HG02571 (cell line): ENCODE measurements around the gene PSMG1.

ENCODE experiments used
- ATAC-seq: cut with Tn5 transposase; IDR thresholded peaks from one replicate; pipeline ENCODE4 v1.9.1; 2021; ENCODE audit warnings: mild to moderate bottlenecking, moderate library complexity; ENCODE audit not compliant: unreplicated experiment

PSMG1 gene

GRCh38 chr21:39189857-39190604, 6.8 kb upstream of the PSMG1 start:
- no peak for ATAC-seq

- ATAC-seq = no peak
Measured at GRCh38 chr21:39188521-39189139, 5.4 kb upstream of the PSMG1 start.

- no peak for ATAC-seq
Measured at GRCh38 chr21:39187141-39187540, 3.9 kb upstream of the PSMG1 start.

- no peak for ATAC-seq
Measured at GRCh38 chr21:39186676-39187075, 3.4 kb upstream of the PSMG1 start.

GRCh38 chr21:39185157-39185556, 1.9 kb upstream of the PSMG1 start:
- ATAC-seq = no peak

DNA sequence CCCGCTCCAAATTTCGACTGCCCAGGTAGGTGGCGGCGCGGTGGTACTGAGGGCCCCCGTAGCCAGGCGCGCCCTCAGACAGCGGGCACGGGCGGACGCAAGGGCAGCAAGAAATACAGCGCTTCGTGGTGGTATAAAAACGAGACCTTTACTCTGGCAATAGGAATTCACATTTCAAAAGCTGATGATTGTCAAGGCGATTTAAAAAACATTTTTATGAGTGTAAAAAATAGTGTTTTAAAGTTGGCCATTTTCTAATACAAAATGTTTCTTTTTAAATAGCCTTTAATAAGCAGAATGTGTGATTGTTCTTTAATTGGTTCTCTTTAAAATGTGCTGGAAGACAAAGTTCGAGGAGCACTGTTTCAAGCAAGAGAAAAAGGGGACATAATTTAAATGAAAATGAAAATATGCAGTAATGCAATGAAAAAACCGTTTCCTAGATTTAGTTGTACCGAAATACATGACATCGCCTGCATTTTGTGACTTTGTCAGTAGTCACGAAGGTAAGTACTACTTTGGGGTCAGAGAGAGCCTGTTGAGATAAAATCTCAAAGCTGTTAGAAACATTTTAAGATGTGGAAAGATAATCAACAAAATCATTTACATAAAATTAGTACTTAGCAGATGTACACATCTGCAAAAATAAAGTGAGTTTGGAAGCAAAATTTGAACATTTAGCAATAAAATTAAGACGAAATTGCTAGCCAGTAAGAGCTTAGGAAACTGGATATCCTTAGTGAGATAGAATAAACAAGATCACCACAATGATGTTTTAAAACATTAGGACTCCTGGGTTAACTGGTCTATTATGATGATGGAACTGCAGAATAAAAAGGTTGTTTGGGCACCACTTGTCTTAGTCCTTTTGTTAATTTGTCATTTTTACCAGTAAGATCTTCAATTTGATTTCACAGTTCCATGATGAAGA, 1.1 kb upstream of the PSMG1 start:
- ATAC-seq = no peak

DNA sequence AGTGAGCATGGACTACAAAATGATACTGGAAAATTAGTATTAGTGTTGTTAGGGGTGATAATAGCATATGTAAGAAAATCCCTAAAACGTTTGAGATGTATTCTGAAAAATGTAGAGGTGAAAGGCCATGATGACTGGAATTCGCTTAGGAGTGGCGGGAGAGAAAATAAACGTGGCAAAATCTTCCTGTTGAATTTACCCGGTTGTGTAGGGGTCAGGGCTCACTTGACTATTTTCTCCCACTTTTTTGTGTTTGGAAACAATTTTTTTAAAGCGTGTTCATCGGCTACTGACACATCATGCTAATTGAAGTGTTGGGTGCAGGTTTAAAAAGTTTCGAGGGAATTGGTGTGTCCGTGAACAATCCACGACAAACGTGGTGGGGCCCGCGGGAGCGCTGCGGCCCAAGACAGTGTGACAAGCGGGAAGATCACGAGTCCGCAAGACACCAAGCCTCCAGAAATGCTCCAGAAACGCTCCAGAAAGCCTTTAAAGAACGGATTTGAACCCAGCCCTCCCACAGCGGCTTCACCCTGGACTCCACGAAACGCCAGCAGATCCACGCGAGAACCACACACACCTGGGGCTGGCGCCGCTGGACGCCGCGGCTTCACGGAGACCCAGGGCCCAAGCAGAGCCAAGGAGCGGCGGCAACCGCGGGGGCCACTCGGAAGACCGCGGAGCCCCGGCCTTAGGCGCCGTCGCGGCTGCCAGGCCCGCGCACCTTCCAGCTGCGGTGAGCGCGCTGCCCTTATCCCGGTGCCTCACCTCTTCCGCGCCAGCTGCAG, 573 bp downstream of the PSMG1 start:
- no peak for ATAC-seq

GRCh38 chr21:39182016-39182415, 1.2 kb downstream of the PSMG1 start:
- no peak for ATAC-seq

- ATAC-seq = no peak
Measured at GRCh38 chr21:39181205-39181818, 1.9 kb downstream of the PSMG1 start.

DNA sequence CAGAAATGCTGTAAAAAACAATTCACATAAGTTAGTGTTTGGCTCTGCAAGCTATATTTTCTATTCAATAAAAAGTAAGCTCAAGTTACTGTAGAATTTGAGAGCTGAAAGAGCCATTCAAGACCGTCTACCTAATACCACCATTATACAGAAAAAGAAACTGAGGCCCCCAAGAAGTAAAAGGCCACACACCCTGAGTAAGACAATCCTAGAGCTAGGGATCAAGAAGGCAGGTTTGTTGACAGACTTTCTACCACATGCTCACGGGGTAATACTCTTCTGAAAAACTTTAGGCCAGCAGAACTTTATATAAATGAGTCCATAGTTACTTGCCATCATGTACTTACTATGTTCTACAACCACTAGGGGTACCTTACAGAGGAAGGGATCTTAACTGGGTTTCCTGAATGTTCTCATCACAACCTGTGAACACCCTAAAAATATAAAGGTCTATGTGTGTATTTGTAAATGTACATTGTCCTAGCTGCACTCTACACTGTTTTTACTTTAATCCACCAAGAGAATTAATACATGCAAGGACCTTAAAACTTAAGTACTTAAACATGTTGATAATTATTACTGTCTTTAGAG, 2.7 kb downstream of the PSMG1 start:
- no peak for ATAC-seq

DNA sequence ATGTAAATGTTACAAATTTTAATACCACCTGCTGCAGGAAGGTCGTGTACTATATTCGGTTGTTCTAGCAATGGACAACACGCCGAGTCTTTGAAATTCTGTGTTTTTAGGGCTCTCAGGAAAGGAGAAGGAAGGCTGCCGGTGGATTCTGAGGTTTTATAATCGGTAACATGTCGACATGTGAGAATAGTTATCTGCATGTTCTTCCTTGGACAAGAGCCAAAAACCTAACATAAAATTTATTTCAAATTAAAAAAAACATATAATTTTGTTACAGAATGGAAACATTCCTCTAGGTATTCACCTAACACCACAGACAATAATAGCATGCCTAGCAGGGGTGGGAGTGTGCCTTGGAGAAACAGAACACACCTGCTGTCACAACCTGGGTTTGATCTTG, 4.8 kb downstream of the PSMG1 start:
- ATAC-seq = no peak

DNA sequence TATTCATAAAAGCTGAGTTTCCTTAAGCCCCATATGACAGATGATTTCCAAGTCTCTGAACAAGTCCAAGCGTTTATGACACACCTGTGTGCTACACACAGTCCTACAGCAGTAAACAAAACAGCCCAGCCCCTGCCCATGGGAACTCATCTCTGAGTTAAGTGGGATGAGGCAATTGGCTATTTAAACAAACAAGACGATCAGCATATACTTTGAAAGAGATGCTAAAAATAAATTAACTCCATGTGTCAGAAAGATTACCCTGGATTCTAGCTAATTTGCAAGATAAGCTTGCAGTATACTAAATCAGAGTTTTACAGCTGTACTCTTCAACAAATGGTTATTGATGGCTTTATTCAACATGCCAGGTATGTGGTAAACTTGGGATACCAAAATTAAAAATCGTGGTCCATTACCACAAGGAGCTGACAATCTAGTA, 7.0 kb downstream of the PSMG1 start:
- no peak for ATAC-seq

DNA sequence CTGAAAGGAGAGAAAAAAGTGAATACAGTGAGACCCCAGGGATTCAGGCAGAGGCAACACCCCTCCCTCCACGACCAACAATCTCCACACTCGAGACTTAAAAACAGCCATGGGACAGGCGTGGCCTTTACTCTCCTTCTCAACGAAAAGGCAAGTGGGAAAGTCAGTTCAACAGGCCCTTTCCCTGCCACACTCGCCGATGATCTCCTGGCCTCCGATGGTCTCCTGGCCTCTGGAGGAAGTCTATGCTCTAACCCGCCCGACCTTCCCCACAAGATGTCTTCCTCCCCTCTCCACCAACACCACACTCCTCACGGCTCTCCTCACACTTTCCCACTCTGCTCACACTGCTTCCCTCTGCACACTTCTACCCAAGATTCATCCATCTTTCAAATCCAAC, 7.6 kb downstream of the PSMG1 start:
- ATAC-seq = no peak

- ATAC-seq = no peak
Measured at GRCh38 chr21:39175154-39175553, 8.1 kb downstream of the PSMG1 start.

DNA sequence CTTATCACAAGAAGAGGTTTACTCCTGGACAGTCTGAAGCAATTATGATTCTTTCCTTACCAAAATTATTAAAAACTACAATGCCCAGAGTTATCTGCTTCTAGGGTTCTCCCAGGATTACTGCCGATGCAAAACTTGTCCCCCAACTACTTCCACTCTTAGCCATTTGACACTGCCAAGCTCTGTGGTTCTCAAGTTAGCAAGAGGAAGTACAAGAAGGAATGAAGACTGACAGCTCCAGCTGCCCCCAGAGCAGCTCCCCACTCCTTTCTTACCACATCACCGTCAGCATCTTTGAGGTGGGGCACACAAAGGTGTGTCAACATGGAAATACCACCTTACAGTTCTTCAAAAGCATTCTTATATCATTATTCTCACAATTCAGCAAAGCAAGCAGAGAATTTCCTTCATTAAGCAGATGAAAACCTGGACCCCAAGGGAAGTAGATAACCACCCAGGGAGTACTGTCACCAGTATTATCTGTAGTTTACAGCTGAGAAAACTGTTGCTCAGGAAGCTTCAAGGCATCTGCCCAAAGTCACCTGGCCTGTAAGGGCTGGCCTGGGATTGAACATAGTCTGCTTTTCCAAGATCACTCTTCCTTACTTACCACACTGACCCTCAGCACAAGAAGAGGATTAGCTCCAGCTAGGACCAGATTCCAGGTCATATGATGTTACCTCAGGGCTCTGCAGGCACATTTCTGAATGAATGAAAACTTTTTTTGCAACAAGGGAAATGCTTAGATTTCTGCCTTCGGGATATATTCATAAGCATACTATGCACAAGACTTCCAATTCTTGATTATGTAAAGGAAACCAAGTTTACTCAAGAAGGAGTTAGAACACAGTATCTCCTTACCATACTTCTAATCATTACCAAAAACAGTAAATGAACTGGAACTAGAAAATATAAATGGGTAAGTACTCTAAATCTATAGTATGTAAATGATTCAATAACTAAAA, 9.3 kb downstream of the PSMG1 start:
- no peak for ATAC-seq

DNA sequence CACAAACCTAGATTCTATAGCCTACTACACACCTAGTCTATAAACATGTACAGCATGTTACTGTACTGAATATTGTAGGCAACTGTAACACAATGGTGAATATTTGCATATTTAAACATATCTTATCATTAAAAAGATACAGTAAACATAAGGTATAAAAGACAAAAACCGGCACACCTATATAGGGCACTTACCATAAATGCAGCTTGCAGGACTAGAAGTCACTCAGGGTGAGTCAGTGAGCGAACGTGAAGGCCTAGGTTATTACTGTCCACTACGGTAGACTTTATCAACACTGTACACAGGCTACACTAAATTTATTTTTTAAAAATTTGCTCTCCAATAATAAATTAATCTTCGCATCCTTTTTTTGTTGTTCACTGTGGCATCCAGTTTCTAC, 13.3 kb downstream of the PSMG1 start:
- ATAC-seq = no peak

- ATAC-seq = no peak
Measured at GRCh38 chr21:39168800-39169199, 14.5 kb downstream of the PSMG1 start.

DNA sequence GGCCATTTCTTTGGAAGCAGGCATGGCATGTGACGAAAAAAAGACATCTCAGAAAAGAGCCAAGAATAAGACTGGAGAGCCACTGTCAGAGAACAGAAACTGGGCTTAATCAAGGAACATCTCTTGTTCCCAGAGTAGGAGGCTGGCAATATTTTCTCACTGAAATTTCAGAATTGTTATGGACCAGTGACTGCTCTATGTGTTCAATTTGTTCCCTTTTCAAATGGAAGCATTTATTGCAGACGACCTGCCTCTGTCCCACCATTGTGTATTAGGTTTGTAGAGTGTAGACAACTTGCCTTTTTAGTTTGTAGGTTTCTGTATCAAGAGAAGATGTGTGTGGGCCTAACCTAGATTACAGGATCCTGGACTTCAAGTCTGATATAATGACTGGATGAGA, 18.7 kb downstream of the PSMG1 start:
- ATAC-seq = no peak

- ATAC-seq = no peak
Measured at GRCh38 chr21:39161064-39161463, 22.2 kb downstream of the PSMG1 start.
